MM.1S (cell line): ENCODE data around the gene THADA.

Source experiments
- DNase-seq: peaks from one replicate; pipeline ENCODE4 v3.0.0-alpha.2; 2015
- H2AFZ ChIP-seq: fragments of 300-600 bp; sonication (generic); 2 replicates; pipeline ENCODE4 v1.6.0; 2016; ENCODE audit warnings: antibody characterized with exemption, low read length
- H3F3A ChIP-seq: fragments of 300-600 bp; sonication (generic); 2 replicates; pipeline ENCODE4 v1.6.1; 2016; ENCODE audit warnings: mild to moderate bottlenecking, antibody characterized with exemption, low read length, moderate library complexity, mixed read lengths; ENCODE audit not compliant: insufficient read depth
- H3K27ac ChIP-seq: fragments of 300-600 bp; sonication (generic); 2 replicates; pipeline ENCODE4 v1.5.1; 2016; ENCODE audit warnings: mild to moderate bottlenecking, low read length
- H3K27me3 ChIP-seq: fragments of 300-600 bp; sonication (generic); replicated peaks from 2 replicates; pipeline ENCODE4 v1.6.0; 2016; ENCODE audit warnings: low read length; ENCODE audit not compliant: insufficient read depth
- H3K36me3 ChIP-seq: fragments of 300-600 bp; sonication (generic); replicated peaks from 2 replicates; pipeline ENCODE4 v1.6.1; 2016; ENCODE audit warnings: mild to moderate bottlenecking, low read length, mixed read lengths; ENCODE audit not compliant: insufficient read depth
- H3K4me1 ChIP-seq: fragments of 300-600 bp; sonication (generic); 2 replicates; pipeline ENCODE4 v1.6.1; 2016; ENCODE audit warnings: low read length, mixed read lengths
- H3K4me2 ChIP-seq: fragments of 300-600 bp; sonication (generic); 2 replicates; pipeline ENCODE4 v1.6.0; 2016; ENCODE audit warnings: low read depth, low read length
- H3K4me3 ChIP-seq: fragments of 300-600 bp; sonication (generic); 2 replicates; pipeline ENCODE4 v1.5.1; 2016; ENCODE audit warnings: low read length, mixed read lengths
- H3K79me2 ChIP-seq: fragments of 300-600 bp; sonication (generic); 2 replicates; pipeline ENCODE4 v1.6.1; 2016; ENCODE audit warnings: mixed run types, low read length, mixed read lengths
- H3K9ac ChIP-seq: fragments of 300-600 bp; sonication (generic); 2 replicates; pipeline ENCODE4 v1.6.1; 2016; ENCODE audit warnings: low read length, mixed read lengths
- H3K9me2 ChIP-seq: fragments of 300-600 bp; sonication (generic); replicated peaks from 2 replicates; pipeline ENCODE4 v1.6.1; 2016; ENCODE audit warnings: mild to moderate bottlenecking, low read length, mixed read lengths; ENCODE audit not compliant: insufficient read depth
- H3K9me3 ChIP-seq: fragments of 300-600 bp; sonication (generic); replicated peaks from 2 replicates; pipeline ENCODE4 v1.6.1; 2016; ENCODE audit warnings: mild to moderate bottlenecking, low read length, mixed read lengths; ENCODE audit not compliant: insufficient read depth
- H4K20me1 ChIP-seq: fragments of 300-600 bp; sonication (generic); 2 replicates; pipeline ENCODE4 v1.6.1; 2016; ENCODE audit warnings: mild to moderate bottlenecking, low read length, moderate library complexity, mixed read lengths; ENCODE audit not compliant: insufficient read depth
- CTCF ChIP-seq: fragments of 300-600 bp; sonication (generic); IDR thresholded peaks from 2 replicates; pipeline ENCODE4 v1.5.1; 2016; ENCODE audit warnings: antibody characterized with exemption, low read length, mixed read lengths
- EZH2 ChIP-seq: fragments of 300-600 bp; sonication (generic); optimal IDR thresholded peaks from 2 replicates; pipeline ENCODE3; 2017; ENCODE audit warnings: low read depth, mild to moderate bottlenecking, antibody characterized with exemption, low read length, mixed read lengths
- EZH2phosphoT487 ChIP-seq: fragments of 300-600 bp; sonication (generic); IDR thresholded peaks from 2 replicates; pipeline ENCODE4 v1.6.1; 2018; ENCODE audit warnings: antibody characterized with exemption, low read length

THADA gene

GRCh38 chr2:43472527-43473194, 123.2 kb downstream of the THADA start:
- no peak for DNase-seq
- H4K20me1 ChIP-seq, result no peaks in the 10 kb centered on the region
- H3K27ac ChIP-seq, result no peak overlapping the region
- H3K79me2 ChIP-seq, result no peaks in the 10 kb centered on the region
- no peak overlapping the region for H2AFZ ChIP-seq
- H3K4me1 ChIP-seq, result no peaks in the 10 kb centered on the region
- no peaks in the 10 kb centered on the region for H3K9me3 ChIP-seq
- no peaks in the 10 kb centered on the region for H3K27me3 ChIP-seq
- no peaks in the 10 kb centered on the region for H3F3A ChIP-seq
- H3K36me3 ChIP-seq, result no peaks in the 10 kb centered on the region
- no peak overlapping the region for H3K9ac ChIP-seq
- H3K9me2 ChIP-seq, result no peaks in the 10 kb centered on the region
- no peak for TF ChIP-seq CTCF
- no peak for TF ChIP-seq EZH2
- no peak for TF ChIP-seq EZH2phosphoT487
- H3K4me3 ChIP-seq, result no peak overlapping the region
- H3K4me2 ChIP-seq, result no peak overlapping the region

GRCh38 chr2:43469713-43470112, 126.1 kb downstream of the THADA start:
- TF ChIP-seq CTCF (no peak), EZH2phosphoT487 (no peak), EZH2 (no peak)
- no peaks in the 10 kb centered on the region for H3K9me3 ChIP-seq
- H4K20me1 ChIP-seq, result no peaks in the 10 kb centered on the region
- H3F3A ChIP-seq, result no peaks in the 10 kb centered on the region
- H3K4me1 ChIP-seq, result no peaks in the 10 kb centered on the region
- no peak overlapping the region for H2AFZ ChIP-seq
- no peaks in the 10 kb centered on the region for H3K36me3 ChIP-seq
- no peak overlapping the region for H3K4me2 ChIP-seq
- H3K79me2 ChIP-seq, result no peaks in the 10 kb centered on the region
- no peaks in the 10 kb centered on the region for H3K9me2 ChIP-seq
- no peaks in the 10 kb centered on the region for H3K27me3 ChIP-seq
- no peak overlapping the region for H3K27ac ChIP-seq
- no peak overlapping the region for H3K9ac ChIP-seq
- no peak overlapping the region for H3K4me3 ChIP-seq
- DNase-seq, result no peak

- Histone ChIP-seq H3K27ac (no peak overlapping the region), H3K36me3 (no peaks in the 10 kb centered on the region), H4K20me1 (no peaks in the 10 kb centered on the region), H3K27me3 (no peaks in the 10 kb centered on the region), H3K4me2 (no peak overlapping the region), H3K9me2 (no peaks in the 10 kb centered on the region), H2AFZ (no peak overlapping the region), H3K4me3 (no peak overlapping the region), H3F3A (no peaks in the 10 kb centered on the region), H3K9me3 (no peaks in the 10 kb centered on the region), H3K9ac (no peak overlapping the region), H3K4me1 (no peaks in the 10 kb centered on the region), H3K79me2 (no peaks in the 10 kb centered on the region)
- no peak for DNase-seq
- TF ChIP-seq EZH2 (no peak), EZH2phosphoT487 (no peak), CTCF (no peak)
Measured at GRCh38 chr2:43469094-43469493, 126.7 kb downstream of the THADA start.
